HG02763 (cell line): ENCODE measurements around the gene CCNH.
A peak's percentile ranks its signal among the peaks of the same experiment; 100 is the strongest.

ENCODE experiments used
- ATAC-seq: cut with Tn5 transposase; IDR thresholded peaks from one replicate; pipeline ENCODE4 v1.9.1; 2021; ENCODE audit warnings: mild to moderate bottlenecking, moderate library complexity; ENCODE audit not compliant: unreplicated experiment

The CCNH gene

DNA sequence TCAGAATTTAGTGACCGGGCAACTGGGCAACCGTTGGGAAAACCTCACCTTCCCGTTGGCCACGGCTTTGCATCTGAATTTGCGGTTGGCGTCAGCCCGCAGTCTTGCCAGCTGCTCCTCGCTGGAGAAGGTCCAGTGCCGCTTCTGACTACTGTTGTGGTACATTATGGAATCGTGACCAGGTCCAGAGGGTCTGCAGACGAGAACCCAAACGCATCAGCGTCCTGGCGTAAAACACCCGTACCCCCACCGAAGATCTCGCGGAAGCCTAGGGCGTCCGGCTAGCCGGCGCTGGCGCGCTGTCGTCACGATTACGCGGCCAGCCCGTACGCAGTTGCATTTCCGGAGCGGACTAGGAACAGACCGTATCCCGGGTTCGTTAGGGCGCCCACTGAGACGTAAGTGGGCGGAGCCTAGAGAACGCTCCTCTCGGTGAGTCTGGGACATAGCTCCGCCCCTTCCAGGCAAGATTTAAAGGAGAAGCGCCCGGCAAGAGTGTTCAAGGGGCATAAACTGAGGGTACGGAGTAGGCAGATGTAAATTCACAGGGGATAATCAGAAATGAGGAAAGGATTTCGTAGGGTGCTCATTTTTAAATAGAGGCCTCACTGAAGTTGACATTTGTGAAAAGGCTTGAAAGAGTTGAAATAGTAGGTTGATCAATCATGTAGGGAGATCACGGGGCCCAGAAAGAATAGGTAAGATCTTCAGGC lies at the start of gene CCNH:
TSS of gene CCNH (minus strand) at position 301 of the 713 bp plus-strand sequence. CDS start at position 165, 136 bp downstream.
- ATAC-seq, result peak; percentile 99

DNA sequence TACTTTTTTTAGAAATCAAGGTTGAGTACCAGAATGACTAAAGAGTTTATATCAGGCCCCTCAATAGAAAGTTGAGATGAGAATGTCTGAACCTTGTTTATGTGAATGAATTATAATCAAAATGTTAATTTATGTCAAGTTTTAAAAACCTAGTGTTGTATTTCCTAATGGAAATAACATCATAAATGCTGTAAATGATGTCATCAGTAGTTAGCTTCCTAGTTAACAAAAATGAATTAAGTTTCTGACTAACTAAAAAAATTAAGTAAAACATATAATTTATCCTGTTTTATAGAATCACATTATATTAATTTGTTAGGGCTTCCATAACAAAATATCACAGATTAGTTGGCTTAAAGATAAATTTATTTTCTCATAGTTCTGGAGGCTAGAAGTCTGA lies 45.0 kb upstream of the CCNH start:
- ATAC-seq, result no peak

DNA sequence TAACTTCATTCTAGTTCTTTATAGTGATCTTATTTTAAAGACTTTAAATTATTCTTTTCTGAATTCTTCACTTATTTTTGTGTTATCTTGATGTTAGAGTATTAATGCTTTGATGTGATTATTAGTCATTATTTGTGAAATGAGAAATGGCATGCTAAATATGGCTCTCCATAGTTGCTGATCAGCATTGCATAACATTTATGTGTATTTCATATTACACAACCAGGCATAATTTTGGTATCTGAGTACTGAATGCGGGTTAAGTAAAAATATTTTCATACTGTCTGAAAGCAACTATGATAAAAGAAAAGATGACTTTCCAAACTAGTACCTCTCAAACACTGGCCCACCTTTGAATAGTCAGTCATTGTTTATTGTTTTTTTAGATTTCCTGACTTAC lies 41.1 kb upstream of the CCNH start:
- ATAC-seq, result no peak

DNA sequence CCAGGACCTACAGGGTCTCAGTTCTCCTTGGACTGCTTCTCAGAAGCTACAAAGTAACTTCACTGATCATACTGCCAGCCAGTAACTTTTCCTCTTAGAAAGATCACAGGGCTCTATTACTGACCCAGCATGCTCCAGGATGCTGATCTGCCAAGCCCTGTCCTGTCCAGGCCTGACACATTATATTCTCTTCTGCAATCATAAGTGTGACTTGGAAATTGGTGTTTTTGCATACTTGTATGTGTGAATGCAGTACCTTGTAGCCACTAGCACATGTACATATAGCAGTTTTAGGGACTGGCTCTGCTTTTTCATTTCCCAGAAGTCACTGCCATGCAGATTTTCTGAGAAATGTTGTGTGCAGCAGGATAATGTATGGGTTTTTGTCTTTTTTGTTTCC lies 40.1 kb upstream of the CCNH start:
- no peak for ATAC-seq

DNA sequence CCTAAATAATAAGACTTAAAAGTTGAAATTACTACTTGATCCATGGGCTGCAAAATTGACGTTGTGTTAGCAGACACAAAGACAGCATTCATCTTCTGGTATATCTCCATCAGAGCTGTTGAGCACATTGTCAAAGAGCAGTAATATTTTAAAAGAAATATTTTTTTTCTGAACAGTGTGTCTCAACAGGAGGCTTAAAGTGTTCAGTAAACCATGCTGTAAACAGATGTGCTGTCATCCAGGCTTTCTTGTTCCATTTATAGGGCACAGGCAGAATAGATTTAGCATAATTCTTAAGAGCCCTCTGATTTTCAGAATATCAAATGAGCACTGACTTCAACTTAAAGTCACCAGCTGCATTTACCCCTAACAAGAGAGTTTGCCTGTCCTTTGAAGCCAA lies 29.7 kb upstream of the CCNH start:
- no peak for ATAC-seq

DNA sequence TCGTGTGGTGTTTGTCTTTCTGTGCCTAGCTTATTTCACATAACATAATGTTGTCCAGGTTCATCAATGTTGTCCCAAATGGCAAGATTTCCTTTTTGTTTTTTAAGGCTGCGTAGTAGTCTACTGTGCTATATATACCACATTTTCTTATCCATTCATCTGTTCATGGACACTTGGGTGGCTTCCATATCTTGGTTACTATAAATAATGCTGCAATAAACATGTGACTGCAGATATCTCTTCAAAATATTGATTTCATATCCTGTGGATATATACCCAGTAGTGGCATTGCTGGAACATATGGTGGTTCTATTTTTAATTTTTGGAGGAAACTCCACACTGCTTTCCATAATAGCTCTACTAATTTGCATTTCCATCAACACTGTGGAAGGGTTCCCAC lies 25.5 kb upstream of the CCNH start:
- ATAC-seq, result no peak

DNA sequence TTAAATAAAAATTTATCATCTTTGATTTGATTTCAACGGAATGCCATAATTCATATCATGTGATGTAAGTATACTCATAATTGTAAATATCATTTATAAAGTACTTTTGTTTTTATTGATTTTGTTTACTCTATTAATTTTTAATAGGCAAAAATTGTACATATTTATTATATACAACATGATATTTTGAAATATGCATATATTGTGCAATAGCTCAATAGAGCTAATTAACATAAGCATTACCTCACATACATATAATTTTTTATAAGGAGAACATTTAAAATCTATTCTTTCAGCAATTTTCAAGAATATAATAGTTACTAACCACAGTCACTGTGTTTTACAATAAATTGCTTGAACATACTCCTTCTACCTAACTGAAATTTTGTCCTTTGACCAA lies 25.0 kb upstream of the CCNH start:
- ATAC-seq, result no peak

DNA sequence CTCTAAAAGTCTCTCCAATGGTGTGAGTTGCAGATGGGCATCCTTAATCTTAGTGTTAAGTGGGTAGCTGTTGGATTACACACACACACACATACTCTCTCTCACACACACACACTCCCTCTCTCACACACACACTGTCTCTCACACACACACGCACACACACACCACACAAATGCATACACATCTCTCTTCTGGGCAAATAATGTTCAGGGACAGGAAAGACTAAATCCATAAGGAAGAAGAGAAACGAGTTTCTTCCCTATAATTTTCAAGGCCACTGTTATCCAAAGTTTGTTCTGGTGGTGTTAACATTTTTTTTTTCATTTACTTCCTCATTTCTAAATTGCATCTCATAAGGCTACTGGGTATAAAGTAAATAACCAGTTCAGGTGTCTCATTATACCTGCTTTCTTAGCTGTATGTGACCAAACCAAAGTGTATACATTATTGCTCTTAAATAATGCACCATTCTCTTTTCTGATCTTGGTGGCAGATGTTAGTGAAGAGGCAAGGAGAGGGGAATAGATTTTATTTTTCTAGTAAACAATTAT lies 22.5 kb upstream of the CCNH start:
- ATAC-seq, result no peak

DNA sequence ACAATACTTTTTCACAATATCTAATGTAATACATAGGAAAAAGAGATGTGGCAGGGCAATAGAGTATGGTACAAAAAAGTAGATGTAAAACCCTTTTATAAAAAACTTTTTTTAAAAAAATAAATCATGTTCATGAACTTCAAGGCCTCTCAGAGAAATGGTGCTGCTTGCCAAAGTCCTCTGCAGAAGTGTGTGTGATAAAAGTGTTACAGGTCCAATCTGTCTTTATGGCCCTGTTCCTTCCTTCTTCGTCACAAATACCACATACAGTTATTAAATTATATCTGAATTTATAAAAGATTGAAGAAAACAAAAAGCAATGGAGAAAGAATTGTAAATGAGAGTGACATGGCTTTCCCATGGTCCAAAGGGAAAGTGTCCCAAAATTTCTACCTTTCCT lies 21.7 kb upstream of the CCNH start:
- no peak for ATAC-seq

DNA sequence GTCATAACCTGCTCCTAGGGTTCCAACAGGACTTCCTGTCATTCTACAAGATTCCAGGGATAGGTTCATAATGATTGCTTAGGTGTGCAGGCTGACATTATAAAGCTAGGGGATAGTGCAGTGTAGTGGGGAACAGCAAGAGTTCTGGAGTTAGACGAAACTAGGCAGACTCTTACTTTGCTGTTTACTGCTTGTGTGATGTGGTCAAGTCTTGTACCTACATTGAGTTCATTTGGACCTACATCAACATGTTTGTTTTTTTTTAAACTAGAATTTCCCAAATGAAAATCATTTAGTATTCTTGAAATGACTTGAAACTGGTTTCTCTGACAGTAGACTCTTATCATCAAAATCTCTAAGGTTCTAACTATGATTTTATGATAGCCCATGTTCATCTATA lies 21.2 kb upstream of the CCNH start:
- ATAC-seq, result no peak

DNA sequence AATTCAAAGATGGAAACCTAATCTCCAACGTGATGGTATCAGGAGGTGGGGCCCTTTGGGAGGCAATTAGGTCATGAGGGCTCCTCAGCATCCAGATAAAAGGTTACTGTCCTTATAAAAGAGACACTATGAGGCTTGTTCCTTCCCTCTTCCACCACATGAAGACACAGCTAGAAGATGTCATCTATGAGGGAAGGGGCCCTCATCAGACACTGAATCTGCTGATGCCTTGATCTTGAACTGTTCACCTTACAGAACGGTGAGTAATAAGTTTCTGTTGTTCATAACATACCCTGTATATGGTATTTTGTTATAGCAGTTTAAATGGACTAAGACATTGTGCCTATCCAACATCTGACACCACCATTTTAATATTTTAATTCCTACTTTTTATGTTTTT lies 19.7 kb upstream of the CCNH start:
- no peak for ATAC-seq

DNA sequence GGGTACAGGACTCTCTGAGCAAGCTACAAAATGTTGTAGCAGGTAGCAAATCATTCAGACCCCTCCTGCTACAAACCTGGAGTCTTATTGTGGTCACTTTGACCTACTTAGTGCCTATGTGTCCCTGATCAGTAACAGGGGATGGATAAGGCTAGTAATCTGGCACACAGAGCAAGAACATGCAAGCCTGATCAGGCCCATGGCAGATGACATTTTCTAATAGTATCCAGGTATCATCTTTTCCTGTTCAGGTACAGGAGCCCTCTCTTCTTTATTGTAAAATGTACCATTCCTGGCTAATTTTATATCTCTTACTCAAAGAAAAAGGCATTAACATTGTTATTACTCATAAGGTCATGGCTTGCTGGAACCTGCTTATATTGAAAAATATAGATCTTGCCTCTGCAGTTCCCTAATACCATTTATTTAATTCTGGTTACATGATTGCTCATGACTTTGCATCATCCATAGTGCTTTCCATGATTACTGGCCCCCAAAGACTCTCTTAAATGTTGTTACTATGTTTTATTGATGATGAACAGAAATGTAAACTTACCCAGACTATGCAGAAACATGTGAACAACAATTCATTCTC lies 18.2 kb upstream of the CCNH start:
- no peak for ATAC-seq

DNA sequence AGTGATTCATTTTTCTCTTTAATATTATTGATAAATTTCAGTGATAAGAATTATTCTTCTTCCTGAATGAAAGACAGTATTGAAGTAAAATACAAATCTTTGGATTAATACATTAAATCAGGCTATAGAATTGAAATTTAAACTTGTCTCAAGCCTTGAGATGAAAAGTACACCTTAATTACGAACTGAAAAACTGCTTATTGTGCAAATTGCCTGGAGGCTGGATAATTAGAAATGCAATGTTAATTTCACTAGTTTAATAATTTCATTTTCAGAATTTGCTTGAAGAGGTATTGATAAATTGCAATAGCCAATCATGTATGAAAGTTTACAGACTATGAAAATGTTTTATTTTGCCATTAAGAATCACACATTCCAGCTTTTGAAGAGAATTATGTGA lies 11.0 kb upstream of the CCNH start:
- ATAC-seq, result no peak

DNA sequence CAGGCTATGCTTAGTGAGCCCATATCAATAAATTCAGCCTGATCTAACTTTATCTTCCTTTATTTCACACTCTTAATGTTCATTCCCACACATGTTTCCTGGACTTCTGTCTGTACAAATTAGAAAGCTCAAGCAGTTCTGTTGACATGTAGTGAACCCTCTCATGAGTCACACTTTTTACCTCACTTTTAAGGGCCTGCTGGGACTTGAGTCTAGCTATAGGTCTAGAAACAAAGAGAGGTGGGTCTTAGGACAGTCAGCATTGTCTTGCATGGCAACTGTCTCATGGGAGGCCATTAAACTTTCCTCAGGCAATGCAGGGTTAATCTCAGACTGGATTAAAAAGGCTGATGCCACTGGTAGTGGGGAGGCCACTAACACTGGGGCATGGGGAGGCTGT lies 8.6 kb upstream of the CCNH start:
- no peak for ATAC-seq

DNA sequence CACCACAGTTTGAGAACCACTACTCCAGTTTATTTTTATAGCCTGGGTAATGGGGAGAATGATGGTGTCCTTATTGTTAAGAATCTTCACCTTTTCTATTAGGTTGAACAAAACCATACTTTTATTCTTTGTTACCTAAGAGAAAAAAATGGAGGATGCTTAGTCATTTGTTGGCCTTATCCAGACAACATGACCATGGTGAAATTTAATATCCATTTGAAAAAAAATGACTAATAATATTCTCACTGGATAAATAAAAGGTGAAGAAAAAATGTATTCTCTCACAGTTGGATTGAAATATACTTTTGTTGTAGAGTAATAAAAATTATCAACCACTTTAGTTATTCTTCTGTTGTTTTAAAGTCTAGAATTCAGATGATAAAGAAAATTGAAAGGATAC lies 5.8 kb upstream of the CCNH start:
- ATAC-seq, result no peak

DNA sequence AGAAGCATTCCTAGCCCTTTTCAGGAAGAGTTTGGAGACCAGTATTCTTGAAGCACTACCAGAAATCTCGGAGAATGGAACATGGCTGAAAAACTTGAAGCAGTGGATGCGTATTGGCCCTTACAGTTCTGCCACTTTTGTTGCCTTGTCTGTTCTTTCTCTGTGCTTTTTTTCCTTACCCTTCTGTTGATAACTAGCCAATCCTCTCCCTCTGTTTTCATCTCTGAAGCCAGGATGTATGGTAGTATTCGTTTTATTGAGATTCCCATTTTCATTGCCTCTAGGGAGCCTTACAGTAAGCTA lies 564 bp upstream of the CCNH start:
- no peak for ATAC-seq

DNA sequence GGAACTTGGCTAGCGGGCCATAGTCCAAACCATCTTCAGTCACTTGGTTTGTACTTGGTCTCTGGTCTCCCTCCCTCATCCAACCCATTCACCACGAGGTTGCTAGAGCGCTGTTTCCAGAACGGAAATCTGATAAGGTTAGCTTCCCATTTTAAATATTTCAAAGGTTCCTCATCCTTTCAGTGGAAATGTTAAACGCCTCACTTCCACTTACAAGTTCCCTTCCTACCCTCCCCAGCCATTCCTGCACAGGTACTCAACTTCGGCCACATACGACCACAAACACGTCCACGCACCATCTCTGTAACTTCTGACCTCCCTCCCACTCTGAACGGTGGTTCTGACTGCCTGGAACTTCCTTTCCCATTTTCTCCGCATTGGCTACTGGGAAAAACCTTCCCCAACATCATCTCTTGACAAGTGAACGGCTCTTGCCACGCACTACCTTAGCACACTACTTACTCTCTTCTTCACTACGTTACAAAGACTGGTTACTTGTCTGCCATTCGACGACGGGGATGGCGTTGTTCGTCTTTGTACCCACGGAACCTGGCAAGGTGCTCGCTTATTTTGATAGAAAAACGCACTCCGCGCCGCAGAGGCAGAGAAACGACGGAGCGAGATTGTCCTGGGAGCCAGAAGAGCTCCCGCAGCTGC lies 629 bp downstream of the CCNH start:
- peak; percentile 22 for ATAC-seq

DNA sequence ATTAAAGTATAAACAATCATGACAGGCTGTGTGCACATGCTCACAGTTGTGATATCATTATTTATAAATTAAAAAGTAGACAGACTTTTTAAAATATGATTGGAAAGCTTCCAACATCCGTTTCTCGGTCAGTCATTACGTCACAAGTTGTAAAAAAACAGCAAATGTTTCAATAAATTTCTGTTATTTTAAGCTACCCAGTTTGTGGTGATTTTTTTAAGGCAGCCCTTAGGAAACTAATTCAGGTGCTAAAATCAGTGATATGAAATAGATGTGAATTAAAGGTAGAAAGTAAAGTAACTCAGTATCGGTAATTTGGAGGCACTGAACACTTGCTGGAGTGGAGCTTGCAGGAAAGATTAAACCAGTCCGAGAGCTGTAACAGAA lies 1.2 kb downstream of the CCNH start:
- no peak for ATAC-seq

DNA sequence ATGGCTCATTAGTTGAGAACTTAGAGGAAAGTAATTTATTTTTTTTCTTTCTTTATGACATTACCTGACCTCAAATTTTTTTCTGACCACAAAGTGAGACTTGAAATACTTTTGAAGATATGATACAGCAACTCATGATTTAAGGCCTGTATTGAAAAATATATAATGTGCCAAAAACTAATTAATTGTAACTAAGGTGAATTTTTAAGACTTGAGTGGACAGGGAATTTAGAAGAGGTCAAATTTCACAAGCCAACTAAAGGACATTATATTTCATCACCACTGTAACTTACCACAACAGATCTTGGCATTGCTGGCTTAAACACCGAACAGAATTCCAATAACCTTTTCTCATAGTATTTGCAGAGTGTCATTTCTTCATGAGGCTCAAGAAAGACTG lies 1.8 kb downstream of the CCNH start:
- ATAC-seq, result no peak

DNA sequence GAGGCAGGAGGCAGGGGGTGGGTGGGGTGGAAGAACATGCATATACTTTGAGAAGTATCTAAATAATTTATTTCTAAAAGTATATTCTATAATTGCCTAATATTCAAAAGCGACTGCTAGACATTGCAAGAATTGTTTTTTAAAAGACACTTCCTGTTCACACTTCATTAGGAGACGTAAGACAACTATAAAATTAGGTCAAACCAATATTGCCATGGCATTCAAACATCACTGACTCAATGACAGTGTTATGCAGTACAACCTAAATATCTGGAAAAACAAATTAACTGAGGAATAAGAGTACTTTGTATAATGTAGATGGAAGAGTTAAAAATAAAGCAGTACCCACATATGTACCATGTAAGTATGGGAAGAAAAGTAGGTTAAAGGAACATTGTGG lies 4.5 kb downstream of the CCNH start:
- no peak for ATAC-seq

DNA sequence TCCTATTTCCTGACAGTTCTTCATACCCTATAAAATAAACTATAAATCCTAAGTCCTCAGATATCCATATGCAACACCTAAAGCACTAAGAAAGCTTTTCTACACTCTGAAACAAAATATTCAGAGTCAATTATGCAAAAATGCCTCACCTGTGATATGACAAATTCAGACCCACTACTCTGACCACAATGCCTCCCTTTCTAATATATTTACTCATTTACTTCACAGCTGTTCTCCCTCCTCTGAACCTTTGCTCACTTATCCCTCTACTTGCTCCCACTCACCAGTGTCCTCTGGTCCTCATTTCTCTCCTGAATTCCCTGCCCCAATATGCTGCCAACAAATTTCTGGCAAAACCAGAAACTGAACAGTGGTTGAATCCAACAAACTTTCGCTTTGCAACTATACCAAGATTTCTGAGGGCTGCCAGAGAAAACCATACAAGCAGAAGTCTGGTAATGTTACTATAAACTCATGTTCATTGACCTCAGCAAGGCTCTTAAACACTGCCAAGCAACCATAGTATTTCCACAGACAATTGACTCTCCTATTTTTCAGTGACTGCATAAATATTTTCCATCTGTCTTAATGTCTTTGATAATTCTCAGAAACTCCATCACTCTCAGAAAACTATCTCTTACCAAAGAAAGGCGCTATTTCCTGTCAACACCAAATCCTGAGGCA lies 7.1 kb downstream of the CCNH start:
- ATAC-seq, result no peak

DNA sequence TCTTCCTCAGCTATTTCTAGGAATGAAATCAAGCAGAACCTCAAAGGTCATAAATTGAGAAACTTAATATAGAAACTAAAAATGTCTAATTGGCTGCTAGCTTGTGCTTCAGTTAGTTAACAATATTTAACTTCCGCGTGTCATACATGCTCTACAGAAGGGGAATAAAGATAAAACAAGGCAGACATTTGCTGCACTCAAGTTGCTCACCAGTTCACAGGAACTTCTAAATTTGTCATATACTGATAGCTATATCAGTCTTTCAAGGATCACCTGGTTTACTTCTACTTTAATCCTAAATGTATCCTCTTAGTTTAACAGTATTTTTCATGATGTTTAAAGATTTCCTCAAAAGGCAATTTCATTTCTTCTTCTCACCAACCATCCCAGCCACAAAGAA lies 8.4 kb downstream of the CCNH start:
- ATAC-seq, result no peak
